NCI-H146 (cell line): ENCODE measurements around the gene KRT13.

ENCODE experiments used
- DNase-seq: peaks from one replicate; lab custom pipeline; 2025; lab: John Stamatoyannopoulos, UW

KRT13 gene

GRCh38 chr17:41467561-41467960, 37.9 kb downstream of the KRT13 start:
- no peak for DNase-seq

DNA sequence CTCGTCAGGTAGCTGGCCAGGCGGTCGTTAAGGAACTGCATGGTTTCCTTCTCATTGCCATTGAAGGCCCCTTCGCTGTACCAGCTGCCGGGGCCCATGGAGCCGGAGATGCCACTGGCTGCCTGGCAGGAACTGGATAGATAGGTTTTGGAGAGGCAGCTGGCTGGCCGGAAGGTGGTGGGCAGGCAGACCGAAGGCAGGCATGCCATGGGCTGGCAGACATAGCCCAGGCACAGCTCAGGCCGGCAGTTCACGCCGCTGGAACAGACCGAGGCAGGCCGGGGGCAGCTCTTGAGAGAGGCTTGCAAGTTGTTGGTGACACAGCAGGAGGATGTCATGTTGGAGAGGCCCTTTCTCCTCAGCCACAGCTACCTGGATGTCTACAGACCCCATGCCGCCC, 38.4 kb downstream of the KRT13 start, which contains the start of gene KRT32:
Gene KRT32, minus strand, starts transcription at position 399 of the 400 bp plus-strand sequence. Its CDS starts 61 bp downstream, at position 338.
- no peak for DNase-seq

DNA sequence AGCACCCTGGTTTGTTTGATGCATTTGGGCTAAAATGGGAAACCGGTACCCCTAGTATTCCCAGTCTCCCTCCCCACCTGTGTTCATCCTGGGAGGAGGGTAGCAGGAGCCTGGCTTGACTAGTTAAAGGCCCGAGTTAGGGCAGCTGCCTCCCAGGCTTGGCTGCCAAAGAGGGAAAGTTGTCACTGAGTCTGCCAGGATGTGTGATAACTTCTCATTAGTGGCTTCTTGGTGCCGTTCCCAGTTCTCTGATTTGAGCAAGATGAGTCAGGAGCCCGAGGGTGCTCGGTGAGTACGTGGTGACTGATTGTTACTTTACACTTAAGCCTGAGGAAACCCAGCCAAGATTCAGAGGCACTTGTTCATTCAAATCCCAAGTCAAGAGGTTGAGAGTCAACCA, 40.7 kb downstream of the KRT13 start:
- DNase-seq, result no peak

DNA sequence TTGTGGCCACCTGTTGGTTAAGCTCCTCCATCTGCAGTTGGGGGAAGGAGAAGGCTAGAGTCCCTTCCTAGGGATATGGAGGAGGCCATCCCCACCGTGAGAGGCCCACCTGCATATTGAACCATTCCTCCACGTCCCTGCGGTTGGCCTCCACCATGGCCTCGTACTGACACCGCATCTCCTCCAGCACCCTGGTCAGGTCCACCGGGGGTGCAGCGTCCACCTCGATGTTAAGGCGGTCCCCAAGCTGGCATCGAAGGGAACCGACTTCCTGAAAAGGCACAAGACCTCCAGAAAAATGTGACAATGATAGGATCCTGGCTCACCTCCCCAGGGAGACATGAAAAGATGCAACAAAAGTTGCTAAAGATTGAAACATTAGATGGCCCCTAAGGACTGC, 41.2 kb downstream of the KRT13 start:
- DNase-seq, result no peak

- no peak for DNase-seq
Measured at GRCh38 chr17:41463746-41464145, 41.7 kb downstream of the KRT13 start.

- no peak for DNase-seq
Measured at GRCh38 chr17:41462705-41463104, 42.7 kb downstream of the KRT13 start.

GRCh38 chr17:41457676-41458075, 47.7 kb downstream of the KRT13 start:
- no peak for DNase-seq

GRCh38 chr17:41456204-41456603, 49.2 kb downstream of the KRT13 start:
- no peak for DNase-seq

GRCh38 chr17:41455236-41455635, 50.2 kb downstream of the KRT13 start:
- no peak for DNase-seq

DNA sequence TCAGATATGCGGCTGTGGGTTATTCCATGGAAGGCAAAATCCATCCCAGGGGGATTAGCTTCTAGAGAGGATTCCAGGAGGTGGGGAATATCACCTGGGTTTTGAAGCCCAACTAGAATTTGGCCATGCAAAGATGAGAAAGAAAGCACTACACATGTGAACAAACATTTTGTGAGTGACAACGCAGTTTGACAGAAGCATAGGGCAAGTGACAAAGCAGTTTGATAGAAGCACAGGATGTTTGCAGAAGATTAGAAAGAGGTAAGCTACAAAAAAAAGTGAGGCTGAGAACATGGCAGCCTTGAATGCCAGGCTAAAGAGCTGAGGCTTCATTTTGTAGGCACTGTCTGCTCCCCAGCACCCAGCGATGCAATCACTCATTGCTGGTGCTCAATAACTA, 52.3 kb downstream of the KRT13 start:
- no peak for DNase-seq

DNA sequence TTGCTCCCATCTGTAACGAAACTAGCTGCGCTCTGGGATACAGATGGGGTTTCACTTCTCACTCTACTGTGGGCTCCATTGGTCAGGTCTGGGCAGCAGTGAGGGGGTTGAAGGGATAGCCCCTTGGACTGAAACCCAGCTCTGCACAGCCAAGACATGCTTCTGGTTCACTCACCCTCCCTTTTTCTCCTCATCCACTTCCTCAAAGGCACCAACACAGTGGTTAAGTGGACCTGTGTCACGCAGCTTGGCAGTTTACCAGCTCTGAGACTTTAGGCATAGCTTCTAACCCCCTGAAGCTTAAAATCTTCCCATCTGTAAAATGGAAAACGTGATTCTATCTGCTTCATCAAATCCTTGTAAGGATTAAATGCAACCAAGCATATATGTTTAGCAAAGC, 53.1 kb downstream of the KRT13 start:
- no peak for DNase-seq

DNA sequence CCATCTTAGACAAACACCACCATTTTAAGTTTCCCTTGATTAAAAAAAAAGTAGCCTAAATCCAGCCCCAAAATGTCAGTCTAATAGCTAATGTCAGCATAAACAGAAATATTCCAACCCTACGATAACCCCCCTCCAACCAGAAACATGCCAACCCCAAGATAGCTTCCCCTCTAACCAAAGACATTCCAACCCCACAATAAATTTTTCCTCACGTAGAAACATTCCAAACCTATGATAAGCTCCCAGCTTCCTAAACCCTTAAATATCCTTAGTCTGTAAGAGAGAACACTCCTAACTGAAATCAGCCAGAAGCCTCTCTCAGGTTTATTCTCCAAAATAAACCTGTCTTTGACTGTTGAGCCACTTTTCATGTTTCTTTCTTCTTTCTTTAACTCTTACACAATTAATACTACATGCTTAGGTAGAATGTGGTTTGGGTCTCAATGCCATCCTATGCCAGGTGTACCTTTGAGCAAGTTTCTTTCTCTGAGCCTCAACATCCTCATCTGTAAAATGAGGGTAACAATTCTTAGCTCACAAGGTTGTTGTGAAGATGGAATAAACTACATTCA, 54.2 kb downstream of the KRT13 start:
- DNase-seq, result no peak
